Endothelial cell of umbilical vein (primary cell): ENCODE results near the gene CUL5. TPM values are rescaled to one million over a fixed set of nuclear protein-coding genes. Genes with fewer than 3 reads are reported as not detected.

Source experiments
- BruUV-seq: library from RNA; stranded (reverse); fragments of 400-500 nt; replicated peaks from 2 replicates; lab custom pipeline; 2021; lab: Mats Ljungman, UMichigan
- CTCF ChIA-PET: fragments of 300-600, 350-600 bp; sonication (Branson Sonifier 250); formaldehyde crosslinking; loops from one replicate; lab custom pipeline; 2021; ENCODE audit warnings: antibody characterized with exemption, inconsistent platforms; lab: Charles Lee
- POLR2A ChIA-PET: fragments of 300-600, 350-600 bp; sonication (Branson Sonifier 250); formaldehyde crosslinking; loops from one replicate; lab custom pipeline; 2021; ENCODE audit warnings: antibody characterized with exemption, inconsistent platforms; lab: Charles Lee
- DNase-seq: peaks from one replicate; pipeline ENCODE4 v3.0.0-alpha.2; 2011; ENCODE audit warnings: low read depth, low spot score
- FAIRE-seq: peaks from 2 replicates; lab custom pipeline; 2011; peaks lifted over from hg19 to GRCh38; lab: Jason Lieb, UNC
- H2AFZ ChIP-seq: 2 replicates; pipeline ENCODE4 v1.6.0; 2012; ENCODE audit warnings: low read depth, low read length, control low read depth, inconsistent platforms
- H3K27ac ChIP-seq: 2 replicates; pipeline ENCODE4 v1.5.1; 2011; ENCODE audit warnings: low read depth, mild to moderate bottlenecking, control low read depth, low read length, moderate library complexity; ENCODE audit not compliant: insufficient read depth
- H3K27me3 ChIP-seq, 2 experiments: 2 replicates each; pipeline versions ENCODE4 v1.6.0 to v1.6.1; 2011; ENCODE audit warnings: low read length in 2 of 2, mixed read lengths in 1 of 2; ENCODE audit not compliant: control insufficient read depth in 2 of 2, insufficient read depth in 2 of 2
- H3K36me3 ChIP-seq, 2 experiments: 2 replicates in 1 of 2; 3 replicates in 1 of 2; pipeline ENCODE4 v1.5.1; 2011; ENCODE audit warnings: low read length in 2 of 2, mild to moderate bottlenecking in 1 of 2, moderate library complexity in 1 of 2; ENCODE audit not compliant: control insufficient read depth in 2 of 2, insufficient read depth in 2 of 2; ENCODE audit errors: extremely low read depth in 1 of 2
- H3K4me1 ChIP-seq: 3 replicates; pipeline ENCODE4 v1.5.1; 2011; ENCODE audit warnings: mild to moderate bottlenecking, low read length; ENCODE audit not compliant: control insufficient read depth, insufficient read depth; ENCODE audit errors: extremely low read depth
- H3K4me2 ChIP-seq: 2 replicates; pipeline ENCODE4 v1.6.1; 2011; ENCODE audit warnings: low read length, control low read depth, mixed read lengths; ENCODE audit not compliant: insufficient read depth
- H3K4me3 ChIP-seq, 3 experiments: fragments of 200-600 bp in 1 of 3; sonication (generic), shearing (Covaris generic) in 1 of 3; replicated peaks in 1 of 3; 2 replicates each; pipeline ENCODE4 v1.5.1; 2011 to 2016; ENCODE audit warnings: control low read depth in 3 of 3, low read length in 3 of 3, mild to moderate bottlenecking in 2 of 3, inconsistent platforms in 1 of 3, low read depth in 1 of 3, moderate library complexity in 1 of 3; ENCODE audit not compliant: insufficient read depth in 1 of 3
- H3K79me2 ChIP-seq: 2 replicates; pipeline ENCODE4 v1.6.0; 2012; ENCODE audit warnings: low read length, inconsistent platforms; ENCODE audit not compliant: control insufficient read depth, insufficient read depth
- H3K9ac ChIP-seq: replicated peaks from 2 replicates; pipeline ENCODE3; 2011; ENCODE audit warnings: low read length, control low read depth; ENCODE audit not compliant: insufficient read depth; ENCODE audit errors: extremely low read depth
- H3K9me1 ChIP-seq: replicated peaks from 3 replicates; pipeline ENCODE4 v1.6.0; 2011; ENCODE audit warnings: mild to moderate bottlenecking, low read length; ENCODE audit not compliant: control insufficient read depth, insufficient read depth; ENCODE audit errors: extremely low read depth
- H3K9me3 ChIP-seq: replicated peaks from 2 replicates; pipeline ENCODE4 v1.5.1; 2012; ENCODE audit warnings: low read length, inconsistent platforms; ENCODE audit not compliant: control insufficient read depth, insufficient read depth
- H4K20me1 ChIP-seq: replicated peaks from 2 replicates; pipeline ENCODE3; 2011; ENCODE audit warnings: mild to moderate bottlenecking, low read length; ENCODE audit not compliant: control insufficient read depth, insufficient read depth; ENCODE audit errors: extremely low read depth
- CTCF ChIP-seq, 2 donors: IDR thresholded peaks; 1 replicate in 1 of 2; 2 replicates in 1 of 2; pipeline ENCODE4 v1.5.1; 2011; ENCODE audit warnings: low read length in 2 of 2, mild to moderate bottlenecking in 2 of 2, moderate library complexity in 2 of 2, control low read depth in 1 of 2, inconsistent platforms in 1 of 2, low read depth in 1 of 2; ENCODE audit not compliant: insufficient read depth in 1 of 2; ENCODE audit errors: extremely low read depth in 1 of 2
- EZH2 ChIP-seq: IDR thresholded peaks from 2 replicates; pipeline ENCODE4 v1.6.1; 2012; ENCODE audit warnings: borderline replicate concordance, low read depth, mild to moderate bottlenecking, moderate library complexity, low read length, inconsistent platforms; ENCODE audit not compliant: severe bottlenecking
- FOS ChIP-seq: IDR thresholded peaks from 2 replicates; pipeline ENCODE4 v1.6.1; 2011; ENCODE audit warnings: mild to moderate bottlenecking, low read length, moderate library complexity, borderline replicate concordance; ENCODE audit not compliant: insufficient read depth
- GATA2 ChIP-seq: IDR thresholded peaks from 2 replicates; pipeline ENCODE4 v1.7.0; 2011; ENCODE audit warnings: low read depth, mild to moderate bottlenecking, moderate library complexity, mixed read lengths, low read length; ENCODE audit not compliant: insufficient read length, insufficient read depth
- JUN ChIP-seq: IDR thresholded peaks from 2 replicates; pipeline ENCODE4 v1.6.1; 2011; ENCODE audit warnings: borderline replicate concordance, low read depth; ENCODE audit not compliant: insufficient read length, insufficient read depth
- MAX ChIP-seq: IDR thresholded peaks from 2 replicates; pipeline ENCODE4 v1.6.1; 2011; ENCODE audit not compliant: insufficient read depth, insufficient read length
- MYC ChIP-seq: IDR thresholded peaks from one replicate; pipeline ENCODE4 v1.6.1; 2011; ENCODE audit warnings: mild to moderate bottlenecking, low read depth, low read length
- POLR2A ChIP-seq: IDR thresholded peaks from 2 replicates; pipeline ENCODE4 v1.6.1; 2012; ENCODE audit warnings: low read depth, mild to moderate bottlenecking, control low read depth, low read length
- POLR2AphosphoS5 ChIP-seq: IDR thresholded peaks from 2 replicates; pipeline ENCODE4 v1.6.1; 2012; ENCODE audit warnings: low read depth, mild to moderate bottlenecking, control low read depth, low read length, moderate library complexity; ENCODE audit not compliant: insufficient read depth
- dilution Hi-C: fragments of 300-500 bp; cut with MboI; formaldehyde crosslinking; loops from one replicate; pipeline ENCODE4 v1.15.0; 2019; ENCODE audit warnings: low sequenced_read_pairs; ENCODE audit not compliant: extremely low pct_ligation_motif_present
- intact Hi-C: fragments of 100-400 bp; cut with micrococcal nuclease; formaldehyde crosslinking; loops from one replicate; pipeline ENCODE4 v1.10.0; 2022
- polyA plus RNA-seq, 4 experiments: library from polyadenylated mRNA; depleted of rRNA in 3 of 4; stranded (reverse) in 3 of 4; unstranded in 1 of 4; fragments of >200 nt; gene quantifications; 2 replicates each; pipeline versions ENCODE4 v1.2.1 to v1.2.3, GENCODE V29; 2011 to 2012; ENCODE audit warnings: missing spikeins in 1 of 4
- total RNA-seq: library from RNA; stranded (reverse); gene quantifications from 2 replicates; pipeline ENCODE4 v1.2.3, GENCODE V29; 2021

Gene CUL5
- total and polyA plus RNA-seq, 2 donors (not counting 3 experiments of a cell fraction or from before 2014, with no cell fraction given), result 9.9 to 36.6 TPM

- Histone ChIP-seq H3K27me3 (no peaks in the 10 kb centered on the region), H3K4me2 (no peak overlapping the region), H3K36me3 (peaks cover 6 to 9% of the 10 kb centered on the region in 2 experiments), H4K20me1 (no peaks in the 10 kb centered on the region), H3K4me3 (no peak overlapping the region), H2AFZ (no peak overlapping the region), H3K79me2 (no peaks in the 10 kb centered on the region), H3K27ac (no peak overlapping the region), H3K9ac (no peak overlapping the region), H3K4me1 (no peaks in the 10 kb centered on the region), H3K9me1 (no peaks in the 10 kb centered on the region), H3K9me3 (no peaks in the 10 kb centered on the region)
- no peak for DNase-seq
- intact Hi-C loops (no loop called here), dilution Hi-C loops (no loop called here)
- no peak for TF ChIP-seq EZH2
- no peak for TF ChIP-seq FOS
- TF ChIP-seq POLR2A, result no peak
- no peak for TF ChIP-seq CTCF (IDR thresholded peaks at IDR 0.05; ENCODE audit: extremely low read depth in 1 of 2, insufficient read depth in 1 of 2, low read depth in 1 of 2, low read length in 2 of 2)
- no peak for TF ChIP-seq MYC
- no peak for TF ChIP-seq MAX
- TF ChIP-seq POLR2AphosphoS5, result no peak
- no peak for TF ChIP-seq JUN
- TF ChIP-seq GATA2, result no peak
- POLR2A ChIA-PET, result no interaction called here
- FAIRE-seq, result no peak
- BruUV-seq, result TSS peak; percentile 6
- CTCF ChIA-PET, result no interaction called here
These were observed 128.5 kb downstream of the CUL5 start for GRCh38 chr11:108137212-108137611.
